GM21717 (cell line): ENCODE measurements around the gene CFAP61.

ENCODE experiments used
- ATAC-seq: cut with Tn5 transposase; IDR thresholded peaks from one replicate; pipeline ENCODE4 v1.9.1; 2021; ENCODE audit warnings: mild to moderate bottlenecking, moderate library complexity; ENCODE audit not compliant: unreplicated experiment

Gene CFAP61

GRCh38 chr20:20390393-20390792, 338.1 kb downstream of the CFAP61 start:
- ATAC-seq = no peak

GRCh38 chr20:20391115-20391514, 338.8 kb downstream of the CFAP61 start:
- ATAC-seq = no peak

- no peak for ATAC-seq
Measured at GRCh38 chr20:20391766-20392165, 339.4 kb downstream of the CFAP61 start.

- ATAC-seq = no peak
Measured at GRCh38 chr20:20393207-20394120, 341.1 kb downstream of the CFAP61 start.

GRCh38 chr20:20395087-20395486, 342.8 kb downstream of the CFAP61 start:
- no peak for ATAC-seq

GRCh38 chr20:20395903-20396568, 343.7 kb downstream of the CFAP61 start:
- no peak for ATAC-seq

GRCh38 chr20:20396794-20397193, 344.5 kb downstream of the CFAP61 start:
- ATAC-seq = no peak

GRCh38 chr20:20398123-20398522, 345.8 kb downstream of the CFAP61 start:
- ATAC-seq = no peak

- no peak for ATAC-seq
Measured at GRCh38 chr20:20399531-20400500, 347.5 kb downstream of the CFAP61 start.

GRCh38 chr20:20401991-20402390, 349.7 kb downstream of the CFAP61 start:
- ATAC-seq = no peak

- ATAC-seq = no peak
Measured at GRCh38 chr20:20404633-20405032, 352.3 kb downstream of the CFAP61 start.

- no peak for ATAC-seq
Measured at GRCh38 chr20:20405623-20406022, 353.3 kb downstream of the CFAP61 start.

GRCh38 chr20:20406306-20406705, 354.0 kb downstream of the CFAP61 start:
- no peak for ATAC-seq

GRCh38 chr20:20407891-20408805, 355.8 kb downstream of the CFAP61 start:
- ATAC-seq = no peak

GRCh38 chr20:20409331-20409730, 357.0 kb downstream of the CFAP61 start:
- no peak for ATAC-seq
